ENCODE results near the gene IMMP2L.

- TF ChIP-seq, protein P1, sequence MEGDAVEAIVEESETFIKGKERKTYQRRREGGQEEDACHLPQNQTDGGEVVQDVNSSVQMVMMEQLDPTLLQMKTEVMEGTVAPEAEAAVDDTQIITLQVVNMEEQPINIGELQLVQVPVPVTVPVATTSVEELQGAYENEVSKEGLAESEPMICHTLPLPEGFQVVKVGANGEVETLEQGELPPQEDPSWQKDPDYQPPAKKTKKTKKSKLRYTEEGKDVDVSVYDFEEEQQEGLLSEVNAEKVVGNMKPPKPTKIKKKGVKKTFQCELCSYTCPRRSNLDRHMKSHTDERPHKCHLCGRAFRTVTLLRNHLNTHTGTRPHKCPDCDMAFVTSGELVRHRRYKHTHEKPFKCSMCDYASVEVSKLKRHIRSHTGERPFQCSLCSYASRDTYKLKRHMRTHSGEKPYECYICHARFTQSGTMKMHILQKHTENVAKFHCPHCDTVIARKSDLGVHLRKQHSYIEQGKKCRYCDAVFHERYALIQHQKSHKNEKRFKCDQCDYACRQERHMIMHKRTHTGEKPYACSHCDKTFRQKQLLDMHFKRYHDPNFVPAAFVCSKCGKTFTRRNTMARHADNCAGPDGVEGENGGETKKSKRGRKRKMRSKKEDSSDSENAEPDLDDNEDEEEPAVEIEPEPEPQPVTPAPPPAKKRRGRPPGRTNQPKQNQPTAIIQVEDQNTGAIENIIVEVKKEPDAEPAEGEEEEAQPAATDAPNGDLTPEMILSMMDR (IDR thresholded peaks at IDR 0.05; ENCODE audit: borderline replicate concordance, extremely low read depth, low read length, poor library complexity, severe bottlenecking): no peak
- TF ChIP-seq EZH2 (IDR thresholded peaks at IDR 0.05; ENCODE audit: borderline replicate concordance, low read depth, low read length, severe bottlenecking): no peak
These were observed 458.5 kb downstream of the IMMP2L start for GRCh38 chr7:111103678-111104274.
